Neural cell (in vitro differentiated cells): ENCODE results near the gene PRAME.

Experiments used
- CTCF ChIP-seq: fragments of 450-650 bp; IDR thresholded peaks from 2 replicates; pipeline ENCODE4 v1.5.1; 2014; ENCODE audit warnings: antibody characterized with exemption, mild to moderate bottlenecking, moderate library complexity; ENCODE audit not compliant: poor library complexity, severe bottlenecking
- EZH2 ChIP-seq: fragments of 200-600, 300-800 bp; shearing (Covaris generic), sonication (generic); IDR thresholded peaks from 2 replicates; pipeline ENCODE4 v1.6.1; 2014; ENCODE audit warnings: antibody characterized with exemption, low read length, borderline replicate concordance, mild to moderate bottlenecking; ENCODE audit not compliant: insufficient read depth, poor library complexity, severe bottlenecking
- POLR2AphosphoS5 ChIP-seq: IDR thresholded peaks from 2 replicates; pipeline ENCODE4 v1.6.1; 2012
- RAD21 ChIP-seq: fragments of 450-650 bp; conservative IDR thresholded peaks from 2 replicates; pipeline ENCODE4 v1.6.1; 2014; ENCODE audit warnings: antibody characterized with exemption, mild to moderate bottlenecking, moderate library complexity
- REST ChIP-seq: IDR thresholded peaks from 2 replicates; pipeline ENCODE4 v1.6.1; 2012; ENCODE audit warnings: borderline replicate concordance
- SMC3 ChIP-seq: fragments of 450-650 bp; conservative IDR thresholded peaks from 2 replicates; pipeline ENCODE4 v1.6.1; 2014; ENCODE audit warnings: antibody characterized with exemption, mild to moderate bottlenecking, moderate library complexity; ENCODE audit not compliant: poor library complexity

DNA sequence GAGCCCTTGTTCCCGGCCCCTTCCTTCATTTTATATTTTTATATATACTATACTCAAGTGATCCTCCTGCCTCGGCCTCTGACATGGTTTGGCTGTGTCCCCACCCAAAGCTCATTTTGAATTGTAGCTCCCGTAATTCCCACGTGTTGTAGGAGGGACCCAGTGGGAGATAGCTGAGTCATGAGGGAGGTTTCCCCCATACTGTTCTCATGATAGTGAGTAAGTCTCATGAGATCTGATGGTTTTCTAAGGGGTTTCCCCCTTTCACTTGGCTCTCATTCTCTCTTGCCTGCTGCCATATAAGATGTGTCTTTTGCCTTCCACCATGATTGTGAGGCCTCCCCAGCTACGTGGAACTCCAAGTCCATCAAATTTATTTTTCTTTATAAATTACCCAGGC is 31.8 kb downstream of the PRAME start:
- TF ChIP-seq CTCF (no peak), RAD21 (no peak), EZH2 (no peak), SMC3 (no peak), POLR2AphosphoS5 (no peak), REST (no peak)
